DOHH2 (cell line): ENCODE measurements around the gene TTC28.

Source experiments
- H3F3A ChIP-seq: fragments of 200-600 bp; sonication (generic), shearing (Covaris generic); 2 replicates; pipeline ENCODE4 v1.6.0; 2016; ENCODE audit warnings: antibody characterized with exemption, mild to moderate bottlenecking; ENCODE audit not compliant: control insufficient read depth, insufficient read depth
- H3K27ac ChIP-seq: fragments of 200-600 bp; sonication (generic); 2 replicates; pipeline ENCODE4 v1.5.1; 2014; ENCODE audit warnings: low read depth, mild to moderate bottlenecking, low read length, moderate library complexity
- H3K27me3 ChIP-seq: fragments of 200-600 bp; sonication (generic); 2 replicates; pipeline ENCODE4 v1.6.1; 2014; ENCODE audit warnings: mild to moderate bottlenecking, low read length, mixed read lengths; ENCODE audit not compliant: control insufficient read depth
- H3K36me3 ChIP-seq: fragments of 200-600 bp; sonication (generic); 2 replicates; pipeline ENCODE4 v1.6.1; 2014; ENCODE audit warnings: mild to moderate bottlenecking, low read length, moderate library complexity, mixed read lengths; ENCODE audit not compliant: control insufficient read depth
- H3K4me1 ChIP-seq: fragments of 200-600 bp; sonication (generic); 2 replicates; pipeline ENCODE4 v1.6.1; 2014; ENCODE audit warnings: mild to moderate bottlenecking, low read length, mixed read lengths; ENCODE audit not compliant: control insufficient read depth
- H3K4me2 ChIP-seq: fragments of 200-600 bp; sonication (generic); 2 replicates; pipeline ENCODE4 v1.6.0; 2014; ENCODE audit warnings: mild to moderate bottlenecking, low read length, moderate library complexity
- H3K4me3 ChIP-seq: fragments of 200-600 bp; sonication (generic); 2 replicates; pipeline ENCODE4 v1.5.1; 2014; ENCODE audit warnings: mild to moderate bottlenecking, low read length, mixed read lengths
- H3K79me2 ChIP-seq: fragments of 200-600 bp; sonication (generic); 2 replicates; pipeline ENCODE4 v1.6.1; 2014; ENCODE audit warnings: mild to moderate bottlenecking, low read length, mixed read lengths; ENCODE audit not compliant: control insufficient read depth
- H3K9me2 ChIP-seq: fragments of 200-600 bp; sonication (generic); replicated peaks from 2 replicates; pipeline ENCODE4 v1.6.1; 2014; ENCODE audit warnings: mild to moderate bottlenecking, low read length, mixed read lengths; ENCODE audit not compliant: control insufficient read depth
- H3K9me3 ChIP-seq: fragments of 200-600 bp; sonication (generic); 2 replicates; pipeline ENCODE4 v1.6.1; 2014; ENCODE audit warnings: antibody characterized with exemption, low read length, mixed read lengths; ENCODE audit not compliant: control insufficient read depth, insufficient read depth
- H4K20me1 ChIP-seq: fragments of 200-600 bp; sonication (generic); 2 replicates; pipeline ENCODE4 v1.6.0; 2014; ENCODE audit warnings: low read depth, mild to moderate bottlenecking, antibody characterized with exemption, low read length, moderate library complexity; ENCODE audit not compliant: control insufficient read depth, insufficient read depth
- CTCF ChIP-seq: fragments of 200-600 bp; sonication (generic); IDR thresholded peaks from one replicate; pipeline ENCODE4 v1.5.1; 2014; ENCODE audit warnings: antibody characterized with exemption, mild to moderate bottlenecking, low read depth, low read length; ENCODE audit not compliant: poor library complexity, severe bottlenecking
- EZH2phosphoT487 ChIP-seq: fragments of 200-600 bp; sonication (generic); IDR thresholded peaks from 2 replicates; pipeline ENCODE4 v1.6.1; 2017; ENCODE audit warnings: borderline replicate concordance, mild to moderate bottlenecking, antibody characterized with exemption, low read length, moderate library complexity, mixed read lengths

The TTC28 gene

DNA sequence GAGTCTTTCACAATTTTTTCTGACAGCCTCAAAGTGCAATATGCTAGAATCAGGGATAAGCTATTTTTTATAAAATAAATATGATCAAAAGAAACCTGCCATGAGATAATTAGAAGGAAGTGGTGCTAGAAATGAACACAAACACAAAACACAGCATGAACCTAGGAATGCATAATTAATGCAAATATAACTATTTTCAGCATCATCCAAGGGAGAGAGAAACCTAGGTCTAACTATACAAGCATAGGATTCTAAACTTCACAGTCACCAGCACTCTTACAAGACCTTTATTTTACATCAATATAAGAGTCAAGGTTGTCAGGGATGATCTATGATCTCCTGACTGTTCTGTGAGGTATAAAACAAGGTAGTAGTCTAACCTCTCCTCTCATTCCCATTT, 29.2 kb downstream of the TTC28 start:
- TF ChIP-seq EZH2phosphoT487, result no peak
- no peak for TF ChIP-seq CTCF
- H3K27ac ChIP-seq, result no peak overlapping the region
- H3F3A ChIP-seq, result no peaks in the 10 kb centered on the region
- H3K9me3 ChIP-seq, result no peaks in the 10 kb centered on the region
- no peak overlapping the region for H3K4me3 ChIP-seq
- H4K20me1 ChIP-seq, result no peaks in the 10 kb centered on the region
- no peaks in the 10 kb centered on the region for H3K36me3 ChIP-seq
- H3K9me2 ChIP-seq, result no peaks in the 10 kb centered on the region
- H3K4me1 ChIP-seq, result no peaks in the 10 kb centered on the region
- H3K4me2 ChIP-seq, result no peak overlapping the region
- peaks cover 4% of the 10 kb centered on the region; the same call in 1 of the 2 replicates for H3K27me3 ChIP-seq
- no peaks in the 10 kb centered on the region for H3K79me2 ChIP-seq

DNA sequence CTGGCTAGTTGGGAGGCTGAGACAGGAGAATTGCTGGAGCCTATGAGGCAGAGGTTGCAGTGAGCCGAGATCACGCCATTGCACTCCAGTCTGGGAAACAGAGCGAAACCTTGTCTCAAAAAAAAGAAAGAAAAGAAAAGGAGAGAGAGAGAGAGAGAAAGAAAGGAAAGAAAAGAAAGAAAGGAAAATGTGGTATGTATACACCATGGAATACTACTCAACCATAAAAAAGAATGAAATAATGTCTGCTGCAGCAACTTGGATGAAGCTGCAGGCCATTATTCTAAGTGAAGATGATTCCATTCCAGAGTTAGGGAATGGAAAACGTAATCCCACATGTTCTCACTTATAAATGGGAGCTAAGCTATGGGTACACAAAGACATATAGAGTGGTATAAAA, 30.8 kb downstream of the TTC28 start:
- Histone ChIP-seq H3K4me2 (no peak overlapping the region), H3K9me3 (no peaks in the 10 kb centered on the region), H3F3A (no peaks in the 10 kb centered on the region), H3K27ac (no peak overlapping the region), H4K20me1 (no peaks in the 10 kb centered on the region), H3K9me2 (no peaks in the 10 kb centered on the region), H3K36me3 (no peaks in the 10 kb centered on the region), H3K4me1 (no peaks in the 10 kb centered on the region), H3K4me3 (no peak overlapping the region), H3K27me3 (peaks cover 2% of the 10 kb centered on the region; the same call in 1 of the 2 replicates), H3K79me2 (no peaks in the 10 kb centered on the region)
- TF ChIP-seq CTCF (no peak), EZH2phosphoT487 (no peak)

- no peak for TF ChIP-seq CTCF
- TF ChIP-seq EZH2phosphoT487, result no peak
- H3K27ac ChIP-seq, result no peak overlapping the region
- H3F3A ChIP-seq, result no peaks in the 10 kb centered on the region
- no peak overlapping the region for H3K4me3 ChIP-seq
- no peak overlapping the region for H3K4me2 ChIP-seq
- H3K79me2 ChIP-seq, result no peaks in the 10 kb centered on the region
- H3K36me3 ChIP-seq, result no peaks in the 10 kb centered on the region
- no peaks in the 10 kb centered on the region for H3K9me3 ChIP-seq
- H3K27me3 ChIP-seq, result 0 out of 2 replicates have a peak, but pooled peaks cover 4% of the 10 kb centered on the region
- H3K4me1 ChIP-seq, result no peaks in the 10 kb centered on the region
- H4K20me1 ChIP-seq, result no peaks in the 10 kb centered on the region
- no peaks in the 10 kb centered on the region for H3K9me2 ChIP-seq
Observed at GRCh38 chr22:28647216-28647615, 32.4 kb downstream of the TTC28 start.
